GM13976 (cell line): ENCODE results near the gene MTUS2.

Experiments
- DNase-seq: peaks from one replicate; pipeline ENCODE4 v3.0.0; 2012; ENCODE audit warnings: low spot score
- in situ Hi-C: fragments of 300-500 bp; cut with MboI; formaldehyde crosslinking; loops from one replicate; pipeline ENCODE4 v1.12.0; 2022; ENCODE audit warnings: low sequenced_read_pairs, mixed read lengths, inconsistent platforms; ENCODE audit not compliant: unreplicated experiment
- TF ChIP-seq, protein P1 (sequence below): IDR thresholded peaks from 2 replicates; pipeline ENCODE4 v1.5.1; 2012; ENCODE audit warnings: borderline replicate concordance, mild to moderate bottlenecking; ENCODE audit not compliant: insufficient read depth; ENCODE audit errors: extremely low read depth, missing control alignments, control extremely low read depth

Gene MTUS2

DNA sequence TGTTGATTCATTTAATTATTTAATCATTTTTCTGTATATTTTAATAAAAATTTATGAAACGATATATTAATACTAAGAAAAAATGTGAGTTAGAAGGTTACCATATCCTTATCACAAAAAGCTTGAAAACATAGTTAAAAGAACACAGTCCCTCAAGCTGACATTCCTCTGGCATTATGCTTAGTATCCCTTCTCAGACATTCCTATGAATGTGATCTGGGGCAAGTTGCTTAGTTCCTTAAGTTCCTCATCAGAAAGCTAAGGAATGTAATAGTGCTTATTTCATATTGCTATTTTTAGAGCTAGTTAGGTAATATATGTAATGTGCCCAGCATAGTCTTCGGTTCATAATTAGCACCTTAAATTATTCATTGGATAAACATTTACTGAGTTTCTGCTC, 122.8 kb downstream of the MTUS2 start:
- in situ Hi-C loops: no loop called here
- TF ChIP-seq, protein P1, sequence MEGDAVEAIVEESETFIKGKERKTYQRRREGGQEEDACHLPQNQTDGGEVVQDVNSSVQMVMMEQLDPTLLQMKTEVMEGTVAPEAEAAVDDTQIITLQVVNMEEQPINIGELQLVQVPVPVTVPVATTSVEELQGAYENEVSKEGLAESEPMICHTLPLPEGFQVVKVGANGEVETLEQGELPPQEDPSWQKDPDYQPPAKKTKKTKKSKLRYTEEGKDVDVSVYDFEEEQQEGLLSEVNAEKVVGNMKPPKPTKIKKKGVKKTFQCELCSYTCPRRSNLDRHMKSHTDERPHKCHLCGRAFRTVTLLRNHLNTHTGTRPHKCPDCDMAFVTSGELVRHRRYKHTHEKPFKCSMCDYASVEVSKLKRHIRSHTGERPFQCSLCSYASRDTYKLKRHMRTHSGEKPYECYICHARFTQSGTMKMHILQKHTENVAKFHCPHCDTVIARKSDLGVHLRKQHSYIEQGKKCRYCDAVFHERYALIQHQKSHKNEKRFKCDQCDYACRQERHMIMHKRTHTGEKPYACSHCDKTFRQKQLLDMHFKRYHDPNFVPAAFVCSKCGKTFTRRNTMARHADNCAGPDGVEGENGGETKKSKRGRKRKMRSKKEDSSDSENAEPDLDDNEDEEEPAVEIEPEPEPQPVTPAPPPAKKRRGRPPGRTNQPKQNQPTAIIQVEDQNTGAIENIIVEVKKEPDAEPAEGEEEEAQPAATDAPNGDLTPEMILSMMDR: no peak
- DNase-seq: no peak

DNA sequence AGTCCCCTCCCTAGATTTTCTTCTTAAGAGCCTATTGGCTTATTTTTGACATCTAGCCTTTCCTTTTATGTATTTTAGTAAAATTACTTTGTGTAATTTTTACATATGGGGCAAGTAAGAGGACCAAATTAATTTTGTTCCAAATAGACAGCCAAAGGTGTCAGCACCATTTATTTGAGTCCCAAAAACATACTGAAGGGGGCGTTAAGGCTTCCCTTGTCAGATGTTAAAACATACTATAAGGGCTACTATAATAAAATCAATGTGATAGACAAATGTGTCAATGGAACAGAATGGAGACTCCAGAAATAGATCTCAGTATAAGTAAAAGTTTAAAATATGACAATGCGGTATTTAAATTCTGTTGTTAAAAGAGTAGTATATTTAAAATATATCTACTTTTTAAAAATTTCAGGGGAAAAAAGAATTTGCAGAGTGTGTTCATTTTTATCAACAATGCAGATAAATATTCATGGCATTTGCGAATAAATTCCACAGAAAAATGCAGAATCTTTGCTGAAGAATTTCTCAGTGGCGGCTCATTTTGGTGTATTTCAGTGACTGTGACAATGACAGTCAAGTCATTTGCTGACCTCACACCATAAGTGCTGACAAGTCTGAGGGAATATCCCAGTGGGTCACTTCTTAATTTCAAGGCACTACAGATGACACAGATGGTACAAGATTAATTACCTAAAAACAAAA, 133.7 kb downstream of the MTUS2 start:
- DNase-seq: no peak
- TF ChIP-seq, protein P1: no peak
- in situ Hi-C loops: no loop called here

DNA sequence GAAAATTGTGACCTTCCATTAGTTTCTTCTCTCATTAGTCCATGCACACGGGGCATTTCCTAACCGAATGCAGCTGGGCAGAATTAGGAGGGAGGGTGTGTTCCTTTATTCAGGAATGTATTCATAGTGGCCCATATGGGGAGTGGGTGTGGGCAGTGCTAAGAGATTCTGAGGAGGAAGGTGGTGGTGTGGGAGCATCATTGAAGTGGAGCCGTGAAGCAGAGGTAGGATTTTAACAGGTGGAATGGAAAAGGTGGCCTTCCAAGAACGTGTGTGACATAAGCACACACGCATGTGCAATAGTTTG, 134.2 kb downstream of the MTUS2 start:
- no peak for DNase-seq
- in situ Hi-C loops: no loop called here
- TF ChIP-seq, protein P1: no peak

DNA sequence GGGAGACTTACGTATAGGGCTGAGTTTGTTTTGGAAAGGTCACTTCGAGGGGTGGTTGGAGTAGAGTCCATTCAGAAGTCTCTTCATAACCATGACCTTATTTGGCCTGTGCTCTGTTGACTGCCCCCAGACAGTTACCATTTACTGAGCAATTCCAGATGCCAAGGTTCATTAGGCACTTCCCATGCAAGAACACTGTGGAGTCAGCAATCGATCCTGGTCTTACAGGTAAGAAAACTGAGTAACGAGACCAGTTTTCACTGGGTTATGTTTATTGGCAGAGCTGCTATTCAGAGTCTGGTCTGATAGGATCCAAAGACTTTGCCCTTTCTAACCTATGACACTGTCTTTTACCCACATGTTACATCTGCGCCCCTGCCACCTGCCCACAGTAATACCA, 134.7 kb downstream of the MTUS2 start:
- no peak for DNase-seq
- in situ Hi-C loops: no loop called here
- TF ChIP-seq, protein P1: no peak

DNA sequence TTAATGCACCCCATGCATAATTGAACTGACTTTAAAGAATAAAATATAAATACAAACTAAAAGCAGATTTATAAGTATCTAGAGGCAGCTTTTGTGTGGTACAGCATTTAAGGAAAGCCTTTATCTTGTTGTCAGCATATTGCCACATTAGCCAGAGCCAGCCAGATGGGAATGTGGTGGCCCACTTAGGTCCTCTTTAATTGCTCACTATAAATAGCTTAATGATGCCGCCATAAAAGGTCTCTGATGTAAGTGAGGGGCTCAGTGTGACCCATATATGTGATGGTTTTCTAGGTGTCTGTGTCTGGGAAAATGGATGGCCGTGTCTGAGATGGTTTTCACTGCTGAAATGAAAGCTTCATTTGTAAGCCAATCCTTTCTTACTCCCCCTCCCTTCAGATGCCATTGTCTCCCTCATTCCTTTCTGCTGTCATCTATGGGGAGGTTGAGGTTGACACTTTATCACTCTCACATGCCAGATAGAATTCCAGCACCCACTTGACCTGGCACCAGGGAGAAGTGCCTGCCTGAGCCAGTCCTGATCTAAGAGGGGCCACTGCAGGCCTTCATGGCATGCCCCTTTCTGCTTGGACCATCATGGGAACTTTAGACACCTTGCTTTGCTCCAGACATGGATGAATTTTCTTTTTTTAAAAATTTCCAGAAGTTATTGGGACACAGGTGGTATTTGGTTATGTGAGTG, 135.3 kb downstream of the MTUS2 start:
- in situ Hi-C loops: no loop called here
- TF ChIP-seq, protein P1: no peak
- no peak for DNase-seq

DNA sequence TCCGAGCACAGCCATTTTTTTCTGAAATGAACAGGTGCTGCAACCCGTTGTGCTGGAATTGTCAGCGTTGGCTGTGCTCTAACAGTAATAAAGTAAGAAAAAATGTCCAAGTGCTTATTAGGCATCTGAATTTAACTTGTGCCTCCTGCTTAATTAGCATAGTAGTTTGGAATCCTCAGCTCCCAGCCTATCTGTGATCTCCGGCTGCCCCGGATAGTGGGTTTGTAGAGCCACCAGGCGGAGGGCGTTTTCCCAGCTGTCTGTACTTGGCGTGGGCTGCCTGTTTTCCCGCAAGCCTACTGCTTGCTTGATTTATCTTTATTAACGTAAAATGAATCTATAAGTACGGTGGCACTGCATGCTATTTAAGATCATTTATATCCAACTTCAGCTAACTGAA, 137.9 kb downstream of the MTUS2 start:
- TF ChIP-seq, protein P1: no peak
- no peak for DNase-seq
- in situ Hi-C loops: no loop called here
